ENCODE data around the gene GCDH. TPM values are rescaled to one million over a fixed set of nuclear protein-coding genes. Genes with fewer than 3 reads are reported as not detected.
A peak's percentile ranks its signal among the peaks of the same experiment; 100 is the strongest.

Gene GCDH
- total RNA-seq, 2 experiments from 2014 or later = 31.5 to 48.7 TPM

GRCh38 chr19:12935071-12935470 is 44.1 kb downstream of the GCDH start:
- Histone ChIP-seq H3K4me3 (ENCODE audit: low read depth, low read length, poor library complexity, severe bottlenecking) (no peak overlapping the region), H3K9me3 (ENCODE audit: low read length) (no peaks in the 10 kb centered on the region), H3K79me2 (ENCODE audit: insufficient read depth, low read depth, low read length) (peaks cover 42% of the 10 kb centered on the region), H3K9me2 (ENCODE audit: insufficient read depth, low read length) (no peaks in the 10 kb centered on the region), H3K27ac (ENCODE audit: low read depth, low read length, poor library complexity, severe bottlenecking) (no peak overlapping the region), H4K20me1 (ENCODE audit: insufficient read depth, low read length) (peaks cover 23% of the 10 kb centered on the region), H3K4me2 (ENCODE audit: low read length) (no peak overlapping the region), H3K4me1 (ENCODE audit: insufficient read depth, low read length, poor library complexity, severe bottlenecking) (peaks cover 52% of the 10 kb centered on the region), H2AFZ (ENCODE audit: low read length) (no peak overlapping the region), H3K36me3 (ENCODE audit: insufficient read depth, low read length) (peaks cover 31% of the 10 kb centered on the region)
- POLR2A ChIA-PET = no interaction called here
- no peak for DNase-seq (ENCODE audit: low spot score)
- TF ChIP-seq EZH2phosphoT487 (IDR thresholded peaks at IDR 0.05; ENCODE audit: borderline replicate concordance, low read depth, low read length) = no peak
- TF ChIP-seq CTCF (conservative IDR thresholded peaks at IDR 0.05; ENCODE audit: low read length) = no peak
- CTCF ChIA-PET (ENCODE audit: unreplicated experiment) = no interaction called here
- no TSS peak for BruUV-seq (replicated peaks)
- intact Hi-C loops (cut with micrococcal nuclease; ENCODE audit: unreplicated experiment) = loop anchor here (5.0 kb wide), 1 partner anchor 98 kb away; the partner anchor contains the start of gene MAST1

DNA sequence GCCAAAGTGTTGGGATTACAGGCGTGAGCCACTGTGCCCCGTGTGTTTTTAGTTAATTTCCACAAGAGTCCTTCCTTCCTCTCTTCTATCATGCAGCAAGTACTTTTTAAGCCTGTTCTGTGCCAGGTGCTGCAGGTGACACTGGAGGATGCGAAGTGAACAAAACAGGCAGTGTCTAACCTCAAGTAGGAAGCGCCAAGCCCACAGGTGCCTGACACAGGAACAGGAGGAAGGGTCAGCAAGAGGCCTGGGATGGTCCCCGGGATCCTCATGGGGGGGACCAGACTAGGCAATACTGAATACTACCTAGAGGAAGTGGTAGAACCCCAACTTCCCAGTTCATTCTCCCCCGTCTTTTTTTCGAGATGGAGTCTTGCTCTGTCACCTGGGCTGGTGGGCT is 45.6 kb downstream of the GCDH start:
- Histone ChIP-seq H3K9me3 (ENCODE audit: low read length) (no peaks in the 10 kb centered on the region), H3K4me1 (ENCODE audit: insufficient read depth, low read length, poor library complexity, severe bottlenecking) (peaks cover 64% of the 10 kb centered on the region), H3K79me2 (ENCODE audit: insufficient read depth, low read depth, low read length) (peaks cover 51% of the 10 kb centered on the region), H3K9me2 (ENCODE audit: insufficient read depth, low read length) (no peaks in the 10 kb centered on the region), H3K4me2 (ENCODE audit: low read length) (peak overlapping the region; percentile 93), H4K20me1 (ENCODE audit: insufficient read depth, low read length) (peaks cover 31% of the 10 kb centered on the region), H3K4me3 (ENCODE audit: low read depth, low read length, poor library complexity, severe bottlenecking) (peak overlapping the region; percentile 98), H3K27ac (ENCODE audit: low read depth, low read length, poor library complexity, severe bottlenecking) (peak overlapping the region; percentile 94), H2AFZ (ENCODE audit: low read length) (peak overlapping the region; percentile 75), H3K36me3 (ENCODE audit: insufficient read depth, low read length) (peaks cover 34% of the 10 kb centered on the region)
- ChIA-PET POLR2A (interaction anchor here (0.6 kb wide), 1 partner anchor 124 kb away, joined by 4 read pairs; no protein-coding TSS in a partner anchor), CTCF (ENCODE audit: unreplicated experiment) (no interaction called here)
- BruUV-seq (replicated peaks) = no TSS peak
- peak; percentile 75 for DNase-seq (ENCODE audit: low spot score)
- TF ChIP-seq EZH2phosphoT487 (IDR thresholded peaks at IDR 0.05; ENCODE audit: borderline replicate concordance, low read depth, low read length) (no peak), CTCF (conservative IDR thresholded peaks at IDR 0.05; ENCODE audit: low read length) (no peak)
- intact Hi-C loops (cut with micrococcal nuclease; ENCODE audit: unreplicated experiment) = loop anchor here (5.0 kb wide), 1 partner anchor 99 kb away; the partner anchor contains the start of gene MAST1

Data from OCI-LY7 (cell line).